ENCODE measurements around the gene MAML1. TPM values are rescaled to one million over a fixed set of nuclear protein-coding genes. Genes with fewer than 3 reads are reported as not detected.

The MAML1 gene
- total and polyA plus RNA-seq, 5 donors: 9.1 to 15.6 (median 13.8) TPM

GRCh38 chr5:179794575-179794974 lies 62.0 kb downstream of the MAML1 start:
- H3K27ac ChIP-seq (ENCODE audit: low read length): peak overlapping the region; percentile 5
- H3K4me1 ChIP-seq (ENCODE audit: control insufficient read depth, insufficient read depth, low read length): peaks cover 16% of the 10 kb centered on the region
- H3K4me3 ChIP-seq (ENCODE audit: low read length): no peak overlapping the region
- WGBS: 72% methylated on average over 3 of the region's 3 CpGs
- DNase-seq (peak in 2 of 3 donors; percentile 54 to 62), ATAC-seq (no peak)
- H3K9me3 ChIP-seq (ENCODE audit: control insufficient read depth, low read length): no peaks in the 10 kb centered on the region
- intact Hi-C loops (cut with DNase I): loop anchor here in 1 of 4 donors (2.0 kb wide), 1 partner anchor 62 kb away; the partner anchor contains the start of gene MAML1
- no peaks in the 10 kb centered on the region for H3K27me3 ChIP-seq (ENCODE audit: control insufficient read depth, insufficient read depth)

GRCh38 chr5:179795049-179795862 lies 62.6 kb downstream of the MAML1 start:
- WGBS: 10% methylated on average over 53 of the region's 53 CpGs
- Histone ChIP-seq H3K9me3 (ENCODE audit: control insufficient read depth, low read length) (no peaks in the 10 kb centered on the region), H3K4me3 (ENCODE audit: low read length) (peak overlapping the region; percentile 57), H3K27ac (ENCODE audit: low read length) (no peak overlapping the region), H3K27me3 (ENCODE audit: control insufficient read depth, insufficient read depth) (no peaks in the 10 kb centered on the region), H3K4me1 (ENCODE audit: control insufficient read depth, insufficient read depth, low read length) (peaks cover 16% of the 10 kb centered on the region)
- DNase-seq: peak in 2 of 3 donors; percentile 72 to 77
- intact Hi-C loops (cut with DNase I): loop anchor here in 2 of 4 donors (2.0 to 5.0 kb wide), 2 partner anchors 33 to 62 kb away; partner anchors contain the start of gene MAML1 (in 1 of the 2)
- ATAC-seq: peak in 1 of 2 donors; percentile 1

GRCh38 chr5:179795863-179796833 lies 63.5 kb downstream of the MAML1 start:
- H3K9me3 ChIP-seq (ENCODE audit: control insufficient read depth, low read length): no peaks in the 10 kb centered on the region
- peak overlapping the region; percentile 57 for H3K4me3 ChIP-seq (ENCODE audit: low read length)
- no peaks in the 10 kb centered on the region for H3K27me3 ChIP-seq (ENCODE audit: control insufficient read depth, insufficient read depth)
- intact Hi-C loops (cut with DNase I): loop anchor here in 2 of 4 donors (1.0 to 5.0 kb wide), 3 partner anchors 33 to 63 kb away; partner anchors contain the start of gene MAML1 (in 1 of the 2)
- DNase-seq (peak; percentile 87 to 94 (median 93)), ATAC-seq (peak; percentile 62 to 68)
- peaks cover 16% of the 10 kb centered on the region for H3K4me1 ChIP-seq (ENCODE audit: control insufficient read depth, insufficient read depth, low read length)
- peak overlapping the region; percentile 10 for H3K27ac ChIP-seq (ENCODE audit: low read length)
- WGBS: 3% methylated on average over 113 of the region's 113 CpGs

GRCh38 chr5:179796877-179797608 lies 64.4 kb downstream of the MAML1 start:
- H3K27ac ChIP-seq (ENCODE audit: low read length): no peak overlapping the region
- DNase-seq (peak in 2 of 3 donors; percentile 53 to 74), ATAC-seq (no peak)
- no peak overlapping the region for H3K4me3 ChIP-seq (ENCODE audit: low read length)
- H3K9me3 ChIP-seq (ENCODE audit: control insufficient read depth, low read length): no peaks in the 10 kb centered on the region
- no peaks in the 10 kb centered on the region for H3K27me3 ChIP-seq (ENCODE audit: control insufficient read depth, insufficient read depth)
- intact Hi-C loops (cut with DNase I): loop anchor here in 2 of 4 donors (1.0 to 5.0 kb wide), 2 partner anchors 34 to 35 kb away; no protein-coding TSS in a partner anchor
- 87% methylated on average over 21 of the region's 21 CpGs for WGBS
- peaks cover 16% of the 10 kb centered on the region for H3K4me1 ChIP-seq (ENCODE audit: control insufficient read depth, insufficient read depth, low read length)

- intact Hi-C loops (cut with DNase I): loop anchor here in 1 of 4 donors (5.0 kb wide), 1 partner anchor 35 kb away; no protein-coding TSS in a partner anchor
- 96% methylated on average over 30 of the region's 30 CpGs for WGBS
- DNase-seq: peak in 2 of 3 donors; percentile 55 to 68
- H3K27ac ChIP-seq (ENCODE audit: low read length): no peak overlapping the region
- H3K27me3 ChIP-seq (ENCODE audit: control insufficient read depth, insufficient read depth): no peaks in the 10 kb centered on the region
- H3K4me3 ChIP-seq (ENCODE audit: low read length): no peak overlapping the region
- H3K4me1 ChIP-seq (ENCODE audit: control insufficient read depth, insufficient read depth, low read length): peaks cover 12% of the 10 kb centered on the region
- no peaks in the 10 kb centered on the region for H3K9me3 ChIP-seq (ENCODE audit: control insufficient read depth, low read length)
- no peak for ATAC-seq
Observed at GRCh38 chr5:179797741-179798140, 65.1 kb downstream of the MAML1 start.

- no peak for ATAC-seq
- 95% methylated on average over 23 of the region's 23 CpGs for WGBS
- Histone ChIP-seq H3K27me3 (ENCODE audit: control insufficient read depth, insufficient read depth) (no peaks in the 10 kb centered on the region), H3K27ac (ENCODE audit: low read length) (no peak overlapping the region), H3K9me3 (ENCODE audit: control insufficient read depth, low read length) (no peaks in the 10 kb centered on the region), H3K4me3 (ENCODE audit: low read length) (no peak overlapping the region), H3K4me1 (ENCODE audit: control insufficient read depth, insufficient read depth, low read length) (peaks cover 10% of the 10 kb centered on the region)
- DNase-seq: peak in 2 of 3 donors; percentile 40 to 43
- intact Hi-C loops (cut with DNase I): loop anchor here in 1 of 4 donors (5.0 kb wide), 1 partner anchor 36 kb away; no protein-coding TSS in a partner anchor
Observed at GRCh38 chr5:179798144-179798770, 65.6 kb downstream of the MAML1 start.

GRCh38 chr5:179798771-179799643 lies 66.4 kb downstream of the MAML1 start:
- Histone ChIP-seq H3K27ac (ENCODE audit: low read length) (no peak overlapping the region), H3K4me1 (ENCODE audit: control insufficient read depth, insufficient read depth, low read length) (peaks cover 7% of the 10 kb centered on the region), H3K4me3 (ENCODE audit: low read length) (no peak overlapping the region), H3K9me3 (ENCODE audit: control insufficient read depth, low read length) (no peaks in the 10 kb centered on the region), H3K27me3 (ENCODE audit: control insufficient read depth, insufficient read depth) (no peaks in the 10 kb centered on the region)
- intact Hi-C loops (cut with DNase I): loop anchor here in 1 of 4 donors (5.0 kb wide), 1 partner anchor 37 kb away; no protein-coding TSS in a partner anchor
- ATAC-seq (no peak), DNase-seq (peak in 2 of 3 donors; percentile 59 to 61)
- 94% methylated on average over 36 of the region's 36 CpGs for WGBS

- WGBS: 91% methylated on average over 5 of the region's 5 CpGs
- peaks cover 3% of the 10 kb centered on the region for H3K4me1 ChIP-seq (ENCODE audit: control insufficient read depth, insufficient read depth, low read length)
Observed at GRCh38 chr5:179799644-179799973, 67.0 kb downstream of the MAML1 start.

GRCh38 chr5:179800071-179800695 lies 67.6 kb downstream of the MAML1 start:
- Histone ChIP-seq H3K9me3 (ENCODE audit: control insufficient read depth, low read length) (no peaks in the 10 kb centered on the region), H3K27ac (ENCODE audit: low read length) (no peak overlapping the region), H3K4me1 (ENCODE audit: control insufficient read depth, insufficient read depth, low read length) (peaks cover 5% of the 10 kb centered on the region), H3K4me3 (ENCODE audit: low read length) (no peak overlapping the region), H3K27me3 (ENCODE audit: control insufficient read depth, insufficient read depth) (no peaks in the 10 kb centered on the region)
- intact Hi-C loops (cut with DNase I): no loop called here
- no peak for ATAC-seq
- peak in 2 of 3 donors; percentile 41 to 44 for DNase-seq
- 93% methylated on average over 21 of the region's 21 CpGs for WGBS

More at GRCh38 chr5:179799644-179799973, 67.0 kb downstream of the MAML1 start:
- no peaks in the 10 kb centered on the region for H3K9me3 ChIP-seq (ENCODE audit: control insufficient read depth, low read length)
- ATAC-seq (no peak), DNase-seq (peak in 2 of 3 donors; percentile 32 to 41)
- intact Hi-C loops (cut with DNase I): loop anchor here in 1 of 4 donors (5.0 kb wide), 1 partner anchor 37 kb away; no protein-coding TSS in a partner anchor
- H3K4me3 ChIP-seq (ENCODE audit: low read length): no peak overlapping the region
- no peak overlapping the region for H3K27ac ChIP-seq (ENCODE audit: low read length)
- H3K27me3 ChIP-seq (ENCODE audit: control insufficient read depth, insufficient read depth): no peaks in the 10 kb centered on the region
